Tibial nerve (tissue), 4 donors: ENCODE data around the gene ENPP6.

Source experiments
- CTCF ChIP-seq, 5 experiments: fragments of 200-600 bp in 3 of 5; fragments of 450-650 bp in 2 of 5; sonication (generic) in 3 of 5; IDR thresholded peaks; one replicate each; pipeline ENCODE4 v1.5.1; 2016 to 2019; ENCODE audit warnings: antibody characterized with exemption in 5 of 5, mild to moderate bottlenecking in 3 of 5, moderate library complexity in 2 of 5
- EP300 ChIP-seq, 2 donors: sonication (generic); formaldehyde crosslinking; IDR thresholded peaks; one replicate each; pipeline ENCODE4 v1.6.1; 2017; ENCODE audit warnings: antibody characterized with exemption in 2 of 2, mild to moderate bottlenecking in 1 of 2
- POLR2A ChIP-seq, 2 donors: fragments of 450-650 bp; IDR thresholded peaks; one replicate each; pipeline ENCODE4 v1.6.1; 2017; ENCODE audit warnings: antibody characterized with exemption in 2 of 2, mild to moderate bottlenecking in 2 of 2, moderate library complexity in 2 of 2

GRCh38 chr4:184196730-184197385 is 20.8 kb downstream of the ENPP6 start:
- TF ChIP-seq POLR2A (IDR thresholded peaks at IDR 0.05), result no peak
- peak in 1 of 2 donors; percentile 70 for TF ChIP-seq EP300 (IDR thresholded peaks at IDR 0.05)
- TF ChIP-seq CTCF (IDR thresholded peaks at IDR 0.05), result no peak
